Measurements from ENCODE around the gene RGMA. TPM values are rescaled to one million over a fixed set of nuclear protein-coding genes. Genes with fewer than 3 reads are reported as not detected.

Gene RGMA
- total RNA-seq, 1 donor from 2014 or later: 11.4 TPM

GRCh38 chr15:93093765-93094164 is 4.8 kb upstream of the RGMA start:
- no peak for DNase-seq (ENCODE audit: low spot score, unreplicated experiment)
- no peak overlapping the region for H3K4me3 Mint-ChIP-seq (ENCODE audit: low read depth)
- H3K27ac Mint-ChIP-seq: no peak overlapping the region
- no peaks in the 10 kb centered on the region for H3K27me3 Mint-ChIP-seq
- no peaks in the 10 kb centered on the region for H3K9me3 Mint-ChIP-seq (ENCODE audit: low read depth)
- no peak for TF ChIP-seq CTCF (IDR thresholded peaks at IDR 0.05; ENCODE audit: unreplicated experiment)
- H3K4me1 Mint-ChIP-seq (ENCODE audit: low read depth): peaks cover 2% of the 10 kb centered on the region
- H3K36me3 Mint-ChIP-seq (ENCODE audit: insufficient read depth): no peaks in the 10 kb centered on the region

GRCh38 chr15:93091465-93091864 is 2.5 kb upstream of the RGMA start:
- Mint-ChIP-seq H3K4me3 (ENCODE audit: low read depth) (no peak overlapping the region), H3K4me1 (ENCODE audit: low read depth) (peaks cover 4% of the 10 kb centered on the region), H3K9me3 (ENCODE audit: low read depth) (no peaks in the 10 kb centered on the region), H3K27me3 (peaks cover 21% of the 10 kb centered on the region), H3K27ac (no peak overlapping the region), H3K36me3 (ENCODE audit: insufficient read depth) (no peaks in the 10 kb centered on the region)
- no peak for DNase-seq (ENCODE audit: low spot score, unreplicated experiment)
- TF ChIP-seq CTCF (IDR thresholded peaks at IDR 0.05; ENCODE audit: unreplicated experiment): no peak

- H3K9me3 Mint-ChIP-seq (ENCODE audit: low read depth): no peaks in the 10 kb centered on the region
- peaks cover 36% of the 10 kb centered on the region for H3K27me3 Mint-ChIP-seq
- no peak overlapping the region for H3K27ac Mint-ChIP-seq
- peak overlapping the region; percentile 74 for H3K4me3 Mint-ChIP-seq (ENCODE audit: low read depth)
- no peaks in the 10 kb centered on the region for H3K36me3 Mint-ChIP-seq (ENCODE audit: insufficient read depth)
- no peak for DNase-seq (ENCODE audit: low spot score, unreplicated experiment)
- no peak for TF ChIP-seq CTCF (IDR thresholded peaks at IDR 0.05; ENCODE audit: unreplicated experiment)
- H3K4me1 Mint-ChIP-seq (ENCODE audit: low read depth): peaks cover 4% of the 10 kb centered on the region
Measured at GRCh38 chr15:93089727-93090305, 805 bp upstream of the RGMA start.

- peaks cover 4% of the 10 kb centered on the region for H3K4me1 Mint-ChIP-seq (ENCODE audit: low read depth)
- H3K36me3 Mint-ChIP-seq (ENCODE audit: insufficient read depth): no peaks in the 10 kb centered on the region
- no peak overlapping the region for H3K27ac Mint-ChIP-seq
- TF ChIP-seq CTCF (IDR thresholded peaks at IDR 0.05; ENCODE audit: unreplicated experiment): no peak
- H3K27me3 Mint-ChIP-seq: peaks cover 47% of the 10 kb centered on the region
- peak overlapping the region; percentile 74 for H3K4me3 Mint-ChIP-seq (ENCODE audit: low read depth)
- no peaks in the 10 kb centered on the region for H3K9me3 Mint-ChIP-seq (ENCODE audit: low read depth)
- DNase-seq (ENCODE audit: low spot score, unreplicated experiment): peak; percentile 30
Measured at GRCh38 chr15:93088200-93088980, 621 bp downstream of the RGMA start.

- peak overlapping the region; percentile 74 for H3K4me3 Mint-ChIP-seq (ENCODE audit: low read depth)
- DNase-seq (ENCODE audit: low spot score, unreplicated experiment): peak; percentile 55
- H3K9me3 Mint-ChIP-seq (ENCODE audit: low read depth): no peaks in the 10 kb centered on the region
- H3K36me3 Mint-ChIP-seq (ENCODE audit: insufficient read depth): no peaks in the 10 kb centered on the region
- no peak overlapping the region for H3K27ac Mint-ChIP-seq
- TF ChIP-seq CTCF (IDR thresholded peaks at IDR 0.05; ENCODE audit: unreplicated experiment): peak; percentile 94
- peaks cover 4% of the 10 kb centered on the region for H3K4me1 Mint-ChIP-seq (ENCODE audit: low read depth)
- peaks cover 50% of the 10 kb centered on the region for H3K27me3 Mint-ChIP-seq
Measured at GRCh38 chr15:93087825-93088199, 1.2 kb downstream of the RGMA start.

Data from progenitor cell of endocrine pancreas (in vitro differentiated cells).